GM10266 (cell line): ENCODE data around the gene C1QA.
"Not testable (repeated sequence)": the region's sequence is repeated elsewhere in the genome, so short reads cannot be mapped to it uniquely, and the experiment has no call there.

Source experiments
- DNase-seq: peaks from one replicate; pipeline ENCODE4 v3.0.0; 2012; ENCODE audit errors: extremely low spot score
- CTCF ChIP-seq: IDR thresholded peaks from 2 replicates; pipeline ENCODE4 v1.5.1; 2012; ENCODE audit warnings: mild to moderate bottlenecking, low read depth; ENCODE audit not compliant: control insufficient read depth, insufficient read depth; ENCODE audit errors: missing control alignments

Gene C1QA

DNA sequence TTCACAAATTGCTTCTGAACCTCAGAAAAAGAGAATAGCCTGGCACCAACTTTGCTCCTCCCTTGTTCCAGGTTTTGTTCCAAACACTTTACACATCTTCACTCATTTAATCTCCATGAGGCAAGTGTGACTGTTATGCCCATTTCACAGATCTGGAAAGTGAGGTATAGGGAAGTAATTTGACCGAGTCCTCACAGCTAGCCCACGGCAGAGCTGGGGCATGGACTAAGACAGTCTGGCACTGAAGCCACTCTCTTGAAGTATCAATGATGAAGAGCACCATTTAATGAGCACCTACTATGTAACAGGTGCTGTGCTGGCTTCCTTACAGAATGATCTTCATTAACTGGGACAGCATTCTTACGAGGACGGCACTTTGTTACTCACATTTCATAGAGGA is 35.6 kb downstream of the C1QA start:
- no peak for TF ChIP-seq CTCF
- DNase-seq, result no peak

DNA sequence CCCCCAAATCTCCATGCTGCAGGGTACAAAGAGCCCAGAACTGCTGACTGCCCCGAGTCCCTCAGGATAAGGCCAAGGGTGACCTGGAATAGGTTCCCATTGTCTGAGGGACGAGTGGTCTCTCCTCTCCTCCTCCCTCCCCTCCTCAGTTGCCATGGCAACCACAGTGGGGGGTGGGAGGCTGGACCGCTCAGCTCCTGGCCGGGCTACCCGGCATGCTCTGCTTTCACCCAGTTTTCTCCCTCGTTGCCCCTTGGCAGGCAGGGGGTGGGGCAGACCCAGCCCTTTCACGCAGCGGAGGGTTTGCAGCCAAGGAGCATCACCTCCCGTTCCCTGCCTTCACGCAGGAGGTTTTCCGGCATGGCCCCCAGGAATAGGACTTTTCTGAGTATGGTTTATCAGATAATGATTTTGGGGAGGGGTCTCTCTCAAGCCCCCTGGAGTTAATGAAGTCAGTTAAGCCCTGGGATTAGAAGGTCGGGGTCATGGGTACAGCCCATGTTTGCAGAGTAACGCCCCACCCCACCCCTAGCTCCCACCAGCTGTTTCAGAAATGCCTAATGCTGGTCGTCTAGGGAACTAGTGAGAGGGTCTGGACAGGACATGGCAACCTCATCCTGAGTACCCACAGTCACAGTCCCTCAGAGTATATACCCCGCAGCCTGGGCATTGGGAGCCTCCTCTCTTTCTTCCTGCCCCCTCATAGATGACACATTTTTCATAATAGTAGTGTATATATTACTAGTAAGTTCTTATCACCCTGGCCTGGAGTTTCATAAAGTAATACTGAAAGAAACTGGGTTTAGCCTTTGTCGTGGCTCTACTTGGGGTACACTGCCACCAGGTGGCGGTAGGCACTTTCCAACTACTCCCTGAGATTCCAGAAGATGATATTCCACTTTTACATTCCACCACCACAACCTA is 37.3 kb downstream of the C1QA start:
- TF ChIP-seq CTCF, result peak; percentile 67
- DNase-seq, result peak; percentile 67

GRCh38 chr1:22674410-22674749 is 38.0 kb downstream of the C1QA start:
- no peak for DNase-seq

DNA sequence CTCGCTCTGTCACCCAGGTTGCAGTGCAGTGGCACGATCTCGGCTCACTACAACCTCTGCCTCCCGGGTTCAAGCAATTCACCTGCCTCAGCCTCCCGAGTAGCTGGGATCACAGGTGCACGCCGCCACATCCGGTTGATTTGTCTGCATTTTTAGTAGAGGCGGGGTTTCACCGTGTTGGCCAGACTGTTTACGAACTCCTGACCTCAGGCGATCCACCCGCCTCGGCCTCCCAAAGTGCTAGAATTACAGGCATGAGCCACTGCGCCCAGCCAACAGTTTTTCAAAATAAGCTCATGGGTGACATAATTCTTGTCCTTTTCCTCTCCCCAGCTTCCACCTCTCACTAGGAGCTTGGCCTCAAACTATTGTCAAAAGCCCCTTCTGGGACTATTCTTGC is 39.7 kb downstream of the C1QA start:
- not testable (repeated sequence) for DNase-seq

More at GRCh38 chr1:22674410-22674749, 38.0 kb downstream of the C1QA start:
- TF ChIP-seq CTCF, result no peak

- no peak for DNase-seq
- TF ChIP-seq CTCF, result no peak
Measured at GRCh38 chr1:22676916-22677583, 40.6 kb downstream of the C1QA start.

- no peak for TF ChIP-seq CTCF
- no peak for DNase-seq
Measured at GRCh38 chr1:22677931-22678896, 41.8 kb downstream of the C1QA start.

DNA sequence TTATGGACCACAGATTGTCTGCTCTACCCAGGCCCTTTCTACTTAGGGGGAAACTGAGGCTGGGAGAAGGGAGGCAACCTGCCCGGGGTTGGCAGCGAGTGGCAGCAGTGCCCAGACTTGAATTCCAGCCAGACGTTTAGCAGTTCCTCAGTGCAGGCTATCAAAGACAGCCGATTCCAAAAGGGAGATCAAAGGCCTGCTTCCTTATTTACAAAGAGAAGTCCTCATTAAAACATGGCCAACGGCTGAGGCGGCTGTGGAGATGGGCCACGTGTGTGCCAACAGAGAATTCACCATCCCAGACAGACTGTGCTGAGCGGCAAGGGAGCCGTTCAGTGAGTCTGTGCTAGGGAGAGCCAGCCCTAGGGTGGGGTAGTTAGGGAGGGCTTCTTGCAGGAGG is 44.3 kb downstream of the C1QA start:
- no peak for DNase-seq
- no peak for TF ChIP-seq CTCF
